KMS-11 (cell line): Measurements from ENCODE around the gene G6PC2.
"Not testable (repeated sequence)": the region's sequence is repeated elsewhere in the genome, so short reads cannot be mapped to it uniquely, and the experiment has no call there.

Source experiments
- H2AFZ ChIP-seq: fragments of 200-600 bp; sonication (generic); 2 replicates; pipeline ENCODE4 v1.6.1; 2016; ENCODE audit warnings: antibody characterized with exemption, mixed run types, low read depth
- H3K27ac ChIP-seq: fragments of 200-600 bp; sonication (generic); 2 replicates; pipeline ENCODE4 v1.6.1; 2016; ENCODE audit warnings: mild to moderate bottlenecking, mixed run types
- H3K27me3 ChIP-seq: fragments of 200-600 bp; sonication (generic); 2 replicates; pipeline ENCODE4 v1.6.1; 2017; ENCODE audit warnings: mild to moderate bottlenecking, low read depth, mixed run types, moderate library complexity; ENCODE audit not compliant: insufficient read depth
- H3K36me3 ChIP-seq: fragments of 200-600 bp; sonication (generic); 2 replicates; pipeline ENCODE4 v1.6.1; 2017; ENCODE audit warnings: mild to moderate bottlenecking, mixed run types; ENCODE audit not compliant: insufficient read depth
- H3K4me1 ChIP-seq: fragments of 200-600 bp; sonication (generic); 2 replicates; pipeline ENCODE4 v1.6.1; 2016; ENCODE audit warnings: mild to moderate bottlenecking, low read depth, mixed run types; ENCODE audit not compliant: poor library complexity, severe bottlenecking
- H3K4me2 ChIP-seq: fragments of 200-600 bp; sonication (generic); 2 replicates; pipeline ENCODE4 v1.7.0; 2016; ENCODE audit warnings: mild to moderate bottlenecking, mixed run types
- H3K4me3 ChIP-seq: fragments of 200-600 bp; sonication (generic); IDR thresholded peaks from 2 replicates; pipeline ENCODE4 v1.6.1; 2017; ENCODE audit warnings: low read depth, low read length, mixed read lengths; ENCODE audit not compliant: insufficient read depth
- H3K79me2 ChIP-seq: fragments of 200-600 bp; sonication (generic); 2 replicates; pipeline ENCODE4 v1.6.1; 2016; ENCODE audit warnings: low read depth, mixed run types; ENCODE audit not compliant: insufficient read depth
- H3K9ac ChIP-seq: fragments of 200-600 bp; sonication (generic); 2 replicates; pipeline ENCODE4 v1.6.1; 2016; ENCODE audit warnings: mild to moderate bottlenecking, mixed run types
- H4K20me1 ChIP-seq: fragments of 200-600 bp; sonication (generic); 2 replicates; pipeline ENCODE4 v1.6.1; 2016; ENCODE audit warnings: mild to moderate bottlenecking, mixed run types; ENCODE audit not compliant: insufficient read depth
- TF ChIP-seq, protein P1 (sequence below): fragments of 200-600 bp; sonication (generic); conservative IDR thresholded peaks from 2 replicates; pipeline ENCODE4 v1.6.1; 2017; ENCODE audit warnings: low read depth, mild to moderate bottlenecking, antibody characterized with exemption, low read length, moderate library complexity, mixed read lengths

The G6PC2 gene

DNA sequence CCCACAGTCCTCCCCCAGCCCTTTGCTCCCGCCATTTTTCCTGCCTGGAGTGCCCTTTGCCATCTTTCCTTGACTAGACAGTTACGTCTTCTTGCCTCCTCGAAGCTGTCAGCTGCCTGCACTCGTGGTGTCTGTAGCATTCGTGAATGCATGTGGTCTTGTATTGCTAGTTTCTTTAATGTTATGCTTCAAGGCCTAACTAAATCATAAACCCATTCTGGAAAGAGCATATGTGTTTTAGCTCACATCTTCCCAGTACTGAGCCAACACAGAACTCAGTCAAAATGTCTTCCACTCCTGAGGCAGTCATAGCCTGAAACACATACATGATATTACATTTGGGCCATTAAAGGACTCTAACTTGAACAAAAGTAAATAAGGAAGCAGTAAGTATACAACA lies 46.4 kb upstream of the G6PC2 start:
- TF ChIP-seq, protein P1, sequence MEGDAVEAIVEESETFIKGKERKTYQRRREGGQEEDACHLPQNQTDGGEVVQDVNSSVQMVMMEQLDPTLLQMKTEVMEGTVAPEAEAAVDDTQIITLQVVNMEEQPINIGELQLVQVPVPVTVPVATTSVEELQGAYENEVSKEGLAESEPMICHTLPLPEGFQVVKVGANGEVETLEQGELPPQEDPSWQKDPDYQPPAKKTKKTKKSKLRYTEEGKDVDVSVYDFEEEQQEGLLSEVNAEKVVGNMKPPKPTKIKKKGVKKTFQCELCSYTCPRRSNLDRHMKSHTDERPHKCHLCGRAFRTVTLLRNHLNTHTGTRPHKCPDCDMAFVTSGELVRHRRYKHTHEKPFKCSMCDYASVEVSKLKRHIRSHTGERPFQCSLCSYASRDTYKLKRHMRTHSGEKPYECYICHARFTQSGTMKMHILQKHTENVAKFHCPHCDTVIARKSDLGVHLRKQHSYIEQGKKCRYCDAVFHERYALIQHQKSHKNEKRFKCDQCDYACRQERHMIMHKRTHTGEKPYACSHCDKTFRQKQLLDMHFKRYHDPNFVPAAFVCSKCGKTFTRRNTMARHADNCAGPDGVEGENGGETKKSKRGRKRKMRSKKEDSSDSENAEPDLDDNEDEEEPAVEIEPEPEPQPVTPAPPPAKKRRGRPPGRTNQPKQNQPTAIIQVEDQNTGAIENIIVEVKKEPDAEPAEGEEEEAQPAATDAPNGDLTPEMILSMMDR, result no peak

DNA sequence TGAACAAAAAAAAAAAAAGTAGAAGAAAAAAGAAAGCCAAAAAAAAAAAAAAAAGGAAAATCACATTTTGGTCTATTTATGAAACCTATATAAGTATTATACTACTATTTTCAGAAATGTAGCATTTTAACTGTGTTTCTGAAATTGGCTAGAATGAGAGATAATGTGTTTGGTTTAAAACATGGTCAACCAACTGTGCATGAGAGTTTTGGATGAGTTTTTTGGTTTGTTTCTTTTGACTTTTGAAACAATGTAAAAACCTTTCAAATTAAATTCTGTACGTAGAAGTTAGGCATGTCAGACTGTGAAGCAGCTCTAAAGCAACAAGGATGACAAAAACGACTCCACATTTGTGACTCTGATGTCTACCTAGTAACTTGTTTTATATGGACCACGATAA lies 45.5 kb upstream of the G6PC2 start:
- TF ChIP-seq, protein P1, result no peak
- no peaks in the 10 kb centered on the region for H3K4me1 ChIP-seq
- H2AFZ ChIP-seq, result no peak overlapping the region
- no peaks in the 10 kb centered on the region for H3K27me3 ChIP-seq
- H3K9ac ChIP-seq, result no peak overlapping the region
- H3K4me3 ChIP-seq, result no peak overlapping the region
- H3K79me2 ChIP-seq, result no peaks in the 10 kb centered on the region
- no peak overlapping the region for H3K27ac ChIP-seq
- H3K4me2 ChIP-seq, result no peak overlapping the region
- H4K20me1 ChIP-seq, result no peaks in the 10 kb centered on the region
- no peaks in the 10 kb centered on the region for H3K36me3 ChIP-seq

More for the DNA sequence above, 46.4 kb upstream of the G6PC2 start:
- Histone ChIP-seq H4K20me1 (no peaks in the 10 kb centered on the region), H3K4me1 (peaks cover 4% of the 10 kb centered on the region), H3K79me2 (no peaks in the 10 kb centered on the region), H3K4me3 (no peak overlapping the region), H3K36me3 (no peaks in the 10 kb centered on the region), H2AFZ (no peak overlapping the region), H3K4me2 (no peak overlapping the region), H3K27ac (no peak overlapping the region), H3K27me3 (no peaks in the 10 kb centered on the region), H3K9ac (no peak overlapping the region)

DNA sequence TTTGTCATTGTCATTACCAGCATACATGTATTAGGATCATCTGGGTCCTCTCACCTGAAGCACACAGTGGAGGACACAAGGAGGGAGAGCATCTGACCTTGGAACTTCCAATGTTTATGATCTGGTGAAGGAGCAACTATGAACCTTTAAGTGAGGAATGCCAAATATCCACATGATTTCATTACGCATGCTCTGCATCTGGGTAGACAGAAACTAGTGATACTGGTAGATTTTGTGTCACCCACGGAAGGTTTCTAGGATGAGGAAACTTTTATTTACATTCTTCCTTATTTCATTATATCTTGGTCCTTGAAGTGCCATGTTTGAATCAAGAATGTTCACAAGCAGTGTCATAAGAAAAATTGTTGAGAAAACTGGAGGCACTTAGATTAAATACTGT lies 42.9 kb upstream of the G6PC2 start:
- Histone ChIP-seq H2AFZ (no peak overlapping the region), H3K27me3 (no peaks in the 10 kb centered on the region), H3K79me2 (no peaks in the 10 kb centered on the region), H4K20me1 (no peaks in the 10 kb centered on the region), H3K27ac (no peak overlapping the region), H3K9ac (no peak overlapping the region), H3K4me2 (no peak overlapping the region), H3K4me3 (no peak overlapping the region), H3K36me3 (no peaks in the 10 kb centered on the region), H3K4me1 (no peaks in the 10 kb centered on the region)
- TF ChIP-seq, protein P1, result no peak

DNA sequence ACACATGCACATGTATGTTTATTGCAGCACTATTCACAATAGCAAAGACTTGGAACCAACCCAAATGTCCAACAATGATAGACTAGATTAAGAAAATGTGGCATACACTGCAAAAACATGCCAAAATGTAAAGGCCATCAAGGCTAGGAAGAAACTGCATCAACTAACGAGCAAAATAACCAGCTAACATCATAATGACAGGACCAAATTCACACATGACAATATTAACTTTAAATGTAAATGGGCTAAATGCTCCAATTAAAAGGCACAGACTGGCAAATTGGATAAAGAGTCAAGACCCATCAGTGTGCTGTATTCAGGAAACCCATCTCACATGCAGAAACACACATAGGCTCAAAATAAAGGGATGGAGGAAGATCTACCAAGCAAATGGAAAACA lies 33.9 kb upstream of the G6PC2 start:
- H3K4me3 ChIP-seq, H3K9ac ChIP-seq, H4K20me1 ChIP-seq, H2AFZ ChIP-seq, H3K36me3 ChIP-seq, H3K27ac ChIP-seq, H3K4me2 ChIP-seq, H3K4me1 ChIP-seq, H3K79me2 ChIP-seq, H3K27me3 ChIP-seq: not testable (repeated sequence)

DNA sequence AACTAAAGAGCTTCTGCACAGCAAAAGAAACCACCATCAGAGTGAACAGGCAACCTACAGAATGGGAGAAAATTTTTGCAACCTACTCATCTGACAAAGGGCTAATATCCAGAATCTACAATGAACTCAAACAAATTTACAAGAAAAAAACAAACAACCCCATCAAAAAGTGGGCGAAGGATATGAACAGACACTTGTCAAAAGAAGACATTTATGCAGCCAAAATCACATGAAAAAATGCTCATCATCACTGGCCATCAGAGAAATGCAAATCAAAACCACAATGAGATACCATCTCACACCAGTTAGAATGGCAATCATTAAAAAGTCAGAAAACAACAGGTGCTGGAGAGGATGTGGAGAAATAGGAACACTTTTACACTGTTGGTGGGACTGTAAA lies 30.7 kb upstream of the G6PC2 start:
- not testable (repeated sequence) for H3K4me1 ChIP-seq, H3K4me2 ChIP-seq, H3K79me2 ChIP-seq, H3K4me3 ChIP-seq, H3K36me3 ChIP-seq, H3K9ac ChIP-seq, H2AFZ ChIP-seq, H4K20me1 ChIP-seq, H3K27me3 ChIP-seq, H3K27ac ChIP-seq

DNA sequence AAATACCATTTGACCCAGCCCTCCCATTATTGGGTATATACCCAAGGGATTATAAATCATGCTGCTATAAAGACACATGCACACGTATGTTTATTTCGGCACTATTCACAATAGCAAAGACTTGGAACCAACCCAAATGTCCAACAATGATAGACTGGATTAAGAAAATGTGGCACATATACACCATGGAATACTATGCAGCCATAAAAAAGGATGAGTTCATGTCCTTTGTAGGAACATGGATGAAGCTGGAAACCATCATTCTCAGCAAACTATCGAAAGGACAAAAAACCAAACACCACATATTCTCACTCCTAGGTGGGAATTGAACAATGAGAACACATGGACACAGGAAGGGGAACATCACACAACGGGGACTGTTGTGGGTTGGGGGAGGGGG lies 30.3 kb upstream of the G6PC2 start:
- H3K4me3 ChIP-seq, H2AFZ ChIP-seq, H4K20me1 ChIP-seq, H3K27me3 ChIP-seq, H3K4me2 ChIP-seq, H3K9ac ChIP-seq, H3K79me2 ChIP-seq, H3K36me3 ChIP-seq, H3K4me1 ChIP-seq, H3K27ac ChIP-seq: not testable (repeated sequence)
